NK-92 (cell line): ENCODE results near the gene CALHM4.

Source experiments
- DNase-seq: peaks from one replicate; lab custom pipeline; 2025; ENCODE audit not compliant: unreplicated experiment; lab: John Stamatoyannopoulos, UW

CALHM4 gene

GRCh38 chr6:116553451-116553850 lies at the start of gene CALHM4:
CALHM4 (plus strand) TSS chr6:116553751; CDS start chr6:116553794, 43 bp downstream.
- DNase-seq = no peak

GRCh38 chr6:116507324-116507723 lies 46.2 kb upstream of the CALHM4 start:
- no peak for DNase-seq

GRCh38 chr6:116508527-116508926 lies 45.0 kb upstream of the CALHM4 start:
- DNase-seq = no peak

- no peak for DNase-seq
Observed at GRCh38 chr6:116511424-116512110, 42.0 kb upstream of the CALHM4 start, which contains the start of gene CALHM5. CALHM5 (plus strand) TSS chr6:116511639; CDS start chr6:116511697, 58 bp downstream.

GRCh38 chr6:116512111-116512559 lies 41.4 kb upstream of the CALHM4 start:
- DNase-seq = no peak

GRCh38 chr6:116512734-116513133 lies 40.8 kb upstream of the CALHM4 start:
- no peak for DNase-seq

- DNase-seq = no peak
Observed at GRCh38 chr6:116513224-116513875, 40.2 kb upstream of the CALHM4 start.

GRCh38 chr6:116514111-116514510 lies 39.4 kb upstream of the CALHM4 start:
- no peak for DNase-seq

GRCh38 chr6:116515141-116515540 lies 38.4 kb upstream of the CALHM4 start:
- DNase-seq = no peak

- no peak for DNase-seq
Observed at GRCh38 chr6:116518621-116519368, 34.8 kb upstream of the CALHM4 start.

- DNase-seq = no peak
Observed at GRCh38 chr6:116522896-116523295, 30.7 kb upstream of the CALHM4 start.

GRCh38 chr6:116524236-116524635 lies 29.3 kb upstream of the CALHM4 start:
- no peak for DNase-seq

- no peak for DNase-seq
Observed at GRCh38 chr6:116528133-116528532, 25.4 kb upstream of the CALHM4 start.

GRCh38 chr6:116528780-116529179 lies 24.8 kb upstream of the CALHM4 start:
- DNase-seq = no peak

GRCh38 chr6:116529466-116530290 lies 23.9 kb upstream of the CALHM4 start:
- DNase-seq = no peak

- DNase-seq = no peak
Observed at GRCh38 chr6:116530436-116530835, 23.1 kb upstream of the CALHM4 start.

GRCh38 chr6:116531675-116532570 lies 21.6 kb upstream of the CALHM4 start:
- no peak for DNase-seq

GRCh38 chr6:116533233-116533957 lies 20.2 kb upstream of the CALHM4 start:
- no peak for DNase-seq

GRCh38 chr6:116535109-116535508 lies 18.4 kb upstream of the CALHM4 start:
- DNase-seq = no peak
